LNCaP clone FGC (cell line): ENCODE results near the gene RPL15.

ENCODE experiments used
- DNase-seq: peaks from one replicate; pipeline ENCODE4 v3.0.0-alpha.2; 2011; ENCODE audit warnings: low read depth
- H3K4me3 ChIP-seq: 2 replicates; pipeline ENCODE4 v1.5.1; 2011; ENCODE audit warnings: mild to moderate bottlenecking, low read depth, low read length, control low read depth
- TF ChIP-seq, protein P1 (sequence below): IDR thresholded peaks from 2 replicates; pipeline ENCODE4 v1.5.1; 2012; ENCODE audit warnings: mild to moderate bottlenecking; ENCODE audit not compliant: control insufficient read depth, insufficient read depth; ENCODE audit errors: extremely low read depth

Gene RPL15

GRCh38 chr3:23961066-23961465 is 44.1 kb downstream of the RPL15 start:
- no peak for DNase-seq
- no peak overlapping the region for H3K4me3 ChIP-seq
- TF ChIP-seq, protein P1, sequence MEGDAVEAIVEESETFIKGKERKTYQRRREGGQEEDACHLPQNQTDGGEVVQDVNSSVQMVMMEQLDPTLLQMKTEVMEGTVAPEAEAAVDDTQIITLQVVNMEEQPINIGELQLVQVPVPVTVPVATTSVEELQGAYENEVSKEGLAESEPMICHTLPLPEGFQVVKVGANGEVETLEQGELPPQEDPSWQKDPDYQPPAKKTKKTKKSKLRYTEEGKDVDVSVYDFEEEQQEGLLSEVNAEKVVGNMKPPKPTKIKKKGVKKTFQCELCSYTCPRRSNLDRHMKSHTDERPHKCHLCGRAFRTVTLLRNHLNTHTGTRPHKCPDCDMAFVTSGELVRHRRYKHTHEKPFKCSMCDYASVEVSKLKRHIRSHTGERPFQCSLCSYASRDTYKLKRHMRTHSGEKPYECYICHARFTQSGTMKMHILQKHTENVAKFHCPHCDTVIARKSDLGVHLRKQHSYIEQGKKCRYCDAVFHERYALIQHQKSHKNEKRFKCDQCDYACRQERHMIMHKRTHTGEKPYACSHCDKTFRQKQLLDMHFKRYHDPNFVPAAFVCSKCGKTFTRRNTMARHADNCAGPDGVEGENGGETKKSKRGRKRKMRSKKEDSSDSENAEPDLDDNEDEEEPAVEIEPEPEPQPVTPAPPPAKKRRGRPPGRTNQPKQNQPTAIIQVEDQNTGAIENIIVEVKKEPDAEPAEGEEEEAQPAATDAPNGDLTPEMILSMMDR = no peak

DNA sequence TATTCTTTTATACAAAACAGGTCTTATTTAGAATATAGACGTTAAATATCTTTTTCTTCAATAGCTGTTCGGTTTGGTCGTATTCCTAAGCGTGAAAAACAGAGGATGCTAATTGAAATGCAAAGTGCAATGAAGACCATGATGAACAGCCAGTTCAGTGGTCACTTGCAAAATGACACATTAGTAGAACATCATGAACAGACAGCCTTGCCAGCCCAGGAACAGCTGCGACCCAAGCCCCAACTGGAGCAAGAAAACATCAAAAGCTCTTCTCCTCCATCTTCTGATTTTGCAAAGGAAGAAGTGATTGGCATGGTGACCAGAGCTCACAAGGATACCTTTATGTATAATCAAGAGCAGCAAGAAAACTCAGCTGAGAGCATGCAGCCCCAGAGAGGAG is 45.0 kb downstream of the RPL15 start:
- H3K4me3 ChIP-seq = no peak overlapping the region
- TF ChIP-seq, protein P1 = no peak
- DNase-seq = no peak

DNA sequence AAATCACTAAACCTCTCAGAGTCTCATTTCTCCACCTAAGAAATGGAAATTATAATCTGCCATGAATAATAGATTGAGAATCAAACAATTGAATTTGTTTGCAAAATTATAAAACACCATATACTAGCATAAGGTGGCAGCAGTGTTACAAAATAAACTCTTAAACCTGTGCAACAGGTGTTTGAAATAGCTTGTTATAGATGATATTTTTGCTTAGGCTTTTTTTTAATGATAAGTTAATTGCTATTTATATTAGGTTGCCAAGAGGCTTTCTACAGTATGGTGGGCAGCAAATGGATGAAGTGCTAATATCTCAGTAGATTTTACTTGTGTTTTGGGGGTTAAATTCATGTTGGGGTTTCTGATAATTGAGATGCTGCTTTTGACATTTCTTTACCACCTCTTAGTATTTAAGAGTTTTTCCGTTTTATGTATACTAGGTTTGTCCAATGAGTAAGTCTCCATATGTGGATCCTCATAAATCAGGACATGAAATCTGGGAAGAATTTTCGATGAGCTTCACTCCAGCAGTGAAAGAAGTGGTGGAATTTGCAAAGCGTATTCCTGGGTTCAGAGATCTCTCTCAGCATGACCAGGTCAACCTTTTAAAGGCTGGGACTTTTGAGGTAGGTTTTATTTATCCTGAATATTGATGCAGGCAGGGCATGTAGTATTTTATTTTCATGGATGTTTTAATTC is 47.8 kb downstream of the RPL15 start:
- no peak for DNase-seq
- TF ChIP-seq, protein P1 = peak; percentile 38
- no peak overlapping the region for H3K4me3 ChIP-seq

DNA sequence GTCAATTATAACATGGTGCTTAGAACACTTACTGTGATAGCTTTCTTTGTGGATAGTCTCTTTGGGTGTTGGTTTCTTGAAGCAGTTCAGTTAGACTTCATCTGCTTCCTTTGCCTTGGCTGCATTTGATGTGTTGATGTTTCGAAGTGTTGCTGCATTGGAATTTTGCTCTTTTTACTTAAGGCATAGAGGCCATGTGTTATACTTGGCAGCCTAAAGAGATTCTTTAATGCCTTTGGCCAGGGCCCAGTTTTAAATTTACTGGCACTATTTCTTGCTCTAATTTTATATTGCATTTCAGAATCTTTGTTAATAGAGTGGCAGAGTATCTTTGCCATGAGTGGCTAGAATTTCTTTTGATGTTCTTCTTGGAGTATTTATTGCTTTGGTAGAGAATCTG is 49.4 kb downstream of the RPL15 start:
- TF ChIP-seq, protein P1 = no peak
- DNase-seq = no peak

DNA sequence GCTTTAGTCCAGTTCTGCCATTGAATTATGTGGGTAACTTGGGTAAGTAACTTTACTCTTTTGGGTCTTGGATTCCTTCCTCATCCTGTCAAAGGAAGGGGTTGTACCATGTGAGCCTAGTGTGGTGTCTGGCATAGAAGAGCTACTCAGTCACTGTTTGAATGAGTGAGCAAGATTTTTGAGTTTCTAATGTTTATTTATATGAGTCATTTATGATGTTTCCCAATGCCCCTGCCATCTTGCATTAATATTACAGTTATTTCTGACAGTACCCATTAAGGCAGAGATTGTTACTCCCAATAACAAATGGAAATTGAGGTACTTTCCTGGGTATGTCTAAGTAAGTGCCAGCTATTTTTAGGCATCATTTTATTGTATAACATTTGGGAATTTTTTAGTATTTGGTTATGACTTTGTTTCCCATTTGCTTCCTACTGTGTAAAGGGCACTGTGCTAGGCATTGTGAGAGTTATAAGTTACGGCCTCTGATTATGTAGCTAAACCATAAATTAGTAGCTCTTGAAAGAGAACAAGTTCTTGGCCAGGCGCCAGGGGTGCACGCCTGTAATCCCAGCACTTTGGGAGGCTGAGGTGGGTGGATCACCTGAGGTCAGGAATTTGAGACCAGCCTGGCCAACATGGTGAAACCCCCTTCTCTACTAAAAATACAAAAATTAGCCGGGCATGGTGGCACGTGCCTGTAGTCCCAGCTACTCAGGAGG is 51.7 kb downstream of the RPL15 start:
- TF ChIP-seq, protein P1 = no peak
- H3K4me3 ChIP-seq = no peak overlapping the region
- no peak for DNase-seq

More for the DNA sequence above, 49.4 kb downstream of the RPL15 start:
- H3K4me3 ChIP-seq = no peak overlapping the region

GRCh38 chr3:23969393-23969792 is 52.5 kb downstream of the RPL15 start:
- no peak for DNase-seq
- H3K4me3 ChIP-seq = no peak overlapping the region
- TF ChIP-seq, protein P1 = no peak
